ENCODE results near the gene RWDD3.

The RWDD3 gene

GRCh38 chr1:95284420-95284819 is 50.4 kb downstream of the RWDD3 start:
- DNase-seq (ENCODE audit: low spot score): no peak

DNA sequence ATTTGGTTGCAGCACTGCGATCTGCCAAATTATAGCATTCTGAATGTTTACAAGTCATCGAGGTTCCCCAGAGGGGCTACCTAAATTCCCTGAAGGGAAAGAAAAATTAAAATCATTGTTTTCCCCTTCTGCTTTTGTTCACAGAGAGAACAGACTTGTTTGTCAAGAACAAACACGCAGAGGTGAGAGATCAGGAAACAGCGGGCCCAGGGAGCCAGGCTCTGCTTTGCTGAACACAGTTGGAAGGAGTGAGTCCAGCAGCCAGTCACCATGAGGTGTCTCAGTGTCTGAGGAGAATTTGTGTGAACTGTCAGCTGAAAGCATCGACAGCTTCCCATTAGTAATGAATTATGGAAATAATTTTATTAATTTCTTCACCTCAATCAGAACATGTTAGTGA is 52.5 kb downstream of the RWDD3 start:
- no peak for DNase-seq (ENCODE audit: low spot score)

DNA sequence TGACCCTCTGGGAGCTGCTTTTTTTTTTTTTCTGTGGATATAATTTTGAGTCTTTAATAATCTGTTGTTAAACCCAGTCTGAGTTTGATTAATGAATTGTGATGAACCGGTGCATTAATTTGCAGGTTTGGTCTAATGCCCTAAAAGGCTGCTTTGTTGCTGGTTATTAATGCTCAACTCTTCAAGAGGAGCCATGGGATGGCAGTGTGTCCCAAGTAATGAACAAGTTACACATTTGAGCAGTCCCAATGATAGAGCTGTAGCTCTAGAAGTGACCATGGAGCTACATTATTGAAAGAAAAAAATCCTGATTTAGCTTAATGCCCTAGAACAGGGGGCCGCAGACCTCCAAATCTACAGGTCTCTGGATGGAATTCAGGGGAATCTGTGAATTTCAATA is 53.1 kb downstream of the RWDD3 start:
- DNase-seq (ENCODE audit: low spot score): no peak

DNA sequence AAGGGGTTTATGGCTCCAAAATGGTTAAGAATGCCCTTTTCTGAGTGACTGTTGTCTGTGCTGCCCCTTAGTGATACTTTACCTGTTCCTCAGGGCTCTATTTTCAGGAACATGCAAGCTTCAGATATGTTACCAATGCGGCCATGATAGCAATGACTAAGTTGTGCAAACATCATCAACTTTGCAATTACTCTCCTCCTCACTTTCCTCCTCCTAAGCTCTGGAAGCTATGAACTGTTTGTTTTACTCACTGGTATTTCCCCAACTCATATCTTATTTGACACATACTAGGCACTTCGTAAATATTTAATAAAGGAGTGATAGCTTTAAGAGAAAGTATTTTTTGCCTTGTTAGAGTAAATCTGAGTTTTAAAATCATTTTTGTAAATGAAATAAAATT is 53.8 kb downstream of the RWDD3 start:
- no peak for DNase-seq (ENCODE audit: low spot score)

Data from kidney capillary endothelial cell (primary cell).